H9 (cell line): ENCODE data around the gene TSPAN17. TPM values are rescaled to one million over a fixed set of nuclear protein-coding genes. Genes with fewer than 3 reads are reported as not detected.

Experiments used
- DNase-seq: peaks from one replicate; pipeline ENCODE4 v3.0.0-alpha.2; 2017
- H2AFZ ChIP-seq: one replicate; pipeline ENCODE4 v1.6.1; 2013; ENCODE audit warnings: mild to moderate bottlenecking, low read length, control low read depth, moderate library complexity
- H2AK5ac ChIP-seq: 2 replicates; pipeline ENCODE4 v1.6.1; 2013; ENCODE audit warnings: low read length, control low read depth, mixed read lengths; ENCODE audit not compliant: insufficient read length
- H2BK120ac ChIP-seq: one replicate; pipeline ENCODE4 v1.6.1; 2013; ENCODE audit warnings: low read depth, mild to moderate bottlenecking, low read length, control low read depth, inconsistent platforms; ENCODE audit not compliant: poor library complexity, severe bottlenecking
- H2BK12ac ChIP-seq: 2 replicates; pipeline ENCODE4 v1.6.1; 2013; ENCODE audit warnings: low read length, control low read depth, mixed read lengths, low read depth; ENCODE audit not compliant: insufficient read length
- H2BK15ac ChIP-seq: 2 replicates; pipeline ENCODE4 v1.6.1; 2013; ENCODE audit warnings: low read depth, low read length, control low read depth
- H2BK20ac ChIP-seq: one replicate; pipeline ENCODE4 v1.6.1; 2013; ENCODE audit warnings: low read depth, mild to moderate bottlenecking, low read length, control low read depth, inconsistent platforms; ENCODE audit not compliant: poor library complexity, severe bottlenecking
- H2BK5ac ChIP-seq: 2 replicates; pipeline ENCODE4 v1.6.1; 2013; ENCODE audit warnings: low read length, control low read depth, mixed read lengths; ENCODE audit not compliant: insufficient read length
- H3K14ac ChIP-seq: 2 replicates; pipeline ENCODE4 v1.6.1; 2013; ENCODE audit warnings: low read length, control low read depth; ENCODE audit not compliant: insufficient read depth
- H3K18ac ChIP-seq: 2 replicates; pipeline ENCODE4 v1.6.1; 2013; ENCODE audit warnings: low read depth, mild to moderate bottlenecking, mixed read lengths, low read length, control low read depth; ENCODE audit not compliant: insufficient read length
- H3K23ac ChIP-seq: 2 replicates; pipeline ENCODE4 v1.6.1; 2013; ENCODE audit warnings: low read length, control low read depth, mixed read lengths, low read depth; ENCODE audit not compliant: insufficient read length
- H3K23me2 ChIP-seq: 2 replicates; pipeline ENCODE4 v1.6.1; 2013; ENCODE audit warnings: low read depth, mild to moderate bottlenecking, mixed read lengths, low read length, control low read depth; ENCODE audit not compliant: insufficient read length, poor library complexity, severe bottlenecking
- H3K27ac ChIP-seq: 2 replicates; pipeline ENCODE4 v1.5.1; 2013; ENCODE audit warnings: low read length, control low read depth, mixed read lengths, low read depth; ENCODE audit not compliant: insufficient read length
- H3K27me3 ChIP-seq: 2 replicates; pipeline ENCODE4 v1.6.1; 2013; ENCODE audit warnings: low read length, control low read depth, inconsistent platforms; ENCODE audit not compliant: insufficient read depth
- H3K4ac ChIP-seq: 2 replicates; pipeline ENCODE4 v1.6.1; 2013; ENCODE audit warnings: low read depth, mild to moderate bottlenecking, control low read depth, inconsistent platforms, low read length, moderate library complexity
- H3K4me1 ChIP-seq: 2 replicates; pipeline ENCODE4 v1.6.1; 2013; ENCODE audit warnings: low read length, control low read depth, inconsistent platforms; ENCODE audit not compliant: insufficient read depth
- H3K4me2 ChIP-seq: 2 replicates; pipeline ENCODE4 v1.6.1; 2013; ENCODE audit warnings: low read length, control low read depth, mixed read lengths; ENCODE audit not compliant: insufficient read length, insufficient read depth
- H3K56ac ChIP-seq: 2 replicates; pipeline ENCODE4 v1.6.1; 2013; ENCODE audit warnings: low read depth, mild to moderate bottlenecking, mixed read lengths, low read length, control low read depth; ENCODE audit not compliant: insufficient read length
- H3K79me1 ChIP-seq: 2 replicates; pipeline ENCODE4 v1.6.1; 2013; ENCODE audit warnings: low read depth, mild to moderate bottlenecking, moderate library complexity, low read length, control low read depth, inconsistent platforms; ENCODE audit not compliant: insufficient read depth, poor library complexity, severe bottlenecking
- H3K79me2 ChIP-seq: 2 replicates; pipeline ENCODE4 v1.6.1; 2013; ENCODE audit warnings: low read length, control low read depth, inconsistent platforms; ENCODE audit not compliant: insufficient read depth
- H3K9ac ChIP-seq: 2 replicates; pipeline ENCODE4 v1.6.1; 2013; ENCODE audit warnings: low read length, control low read depth, mixed read lengths; ENCODE audit not compliant: insufficient read length; ENCODE audit errors: extremely low read depth
- H3K9me3 ChIP-seq: one replicate; pipeline ENCODE4 v1.6.1; 2013; ENCODE audit warnings: low read depth, low read length, inconsistent platforms; ENCODE audit not compliant: control insufficient read depth
- H3T11ph ChIP-seq: one replicate; pipeline ENCODE4 v1.6.1; 2013; ENCODE audit warnings: mild to moderate bottlenecking, low read length, control low read depth, inconsistent platforms
- H4K20me1 ChIP-seq: one replicate; pipeline ENCODE4 v1.6.1; 2013; ENCODE audit not compliant: control insufficient read depth, insufficient read length, insufficient read depth
- H4K5ac ChIP-seq: 2 replicates; pipeline ENCODE4 v1.6.1; 2013; ENCODE audit warnings: low read depth, mild to moderate bottlenecking, mixed read lengths, low read length, control low read depth; ENCODE audit not compliant: insufficient read length
- H4K8ac ChIP-seq: replicated peaks from 2 replicates; pipeline ENCODE4 v1.6.1; 2013; ENCODE audit warnings: low read length, control low read depth, mixed read lengths, low read depth; ENCODE audit not compliant: insufficient read length
- H4K91ac ChIP-seq: 2 replicates; pipeline ENCODE4 v1.6.1; 2013; ENCODE audit warnings: low read depth, mild to moderate bottlenecking, moderate library complexity, mixed read lengths, low read length, control low read depth; ENCODE audit not compliant: insufficient read length
- H3K27ac Mint-ChIP-seq, 3 experiments: 2 replicates in 2 of 3; 3 replicates in 1 of 3; pipeline ENCODE4 v1.8.0; 2020 to 2021; ENCODE audit warnings: mixed read lengths in 3 of 3, mild to moderate bottlenecking in 1 of 3, moderate library complexity in 1 of 3
- H3K27me3 Mint-ChIP-seq: 2 replicates; pipeline ENCODE4 v1.8.0; 2021; ENCODE audit warnings: low read depth, mild to moderate bottlenecking, moderate library complexity, mixed read lengths
- H3K36me3 Mint-ChIP-seq, 3 experiments: 2 replicates in 2 of 3; 3 replicates in 1 of 3; pipeline ENCODE4 v1.8.0; 2020 to 2021; ENCODE audit warnings: low read depth in 3 of 3, mixed read lengths in 3 of 3; ENCODE audit not compliant: insufficient read depth in 1 of 3
- H3K4me1 Mint-ChIP-seq, 2 experiments: 2 replicates each; pipeline ENCODE4 v1.8.0; 2020; ENCODE audit warnings: mixed read lengths in 2 of 2
- H3K4me3 Mint-ChIP-seq, 2 experiments: 2 replicates in 1 of 2; 3 replicates in 1 of 2; pipeline ENCODE4 v1.8.0; 2020 to 2021; ENCODE audit warnings: mild to moderate bottlenecking in 2 of 2, mixed read lengths in 2 of 2, moderate library complexity in 1 of 2
- H3K9me3 Mint-ChIP-seq, 2 experiments: 2 replicates in 1 of 2; 3 replicates in 1 of 2; pipeline ENCODE4 v1.8.0; 2020; ENCODE audit warnings: mild to moderate bottlenecking in 2 of 2, mixed read lengths in 2 of 2, moderate library complexity in 1 of 2
- CTCF ChIP-seq: fragments of 200-600 bp; sonication (generic); conservative IDR thresholded peaks from 3 replicates; pipeline ENCODE4 v1.8.0; 2021; ENCODE audit warnings: antibody characterized with exemption, mild to moderate bottlenecking
- WGBS: extraction: QIAGEN DNeasy Blood & Tissue Kit; methylation state at CpG from one replicate; pipeline ENCODE4 v1.1.7; 2013; ENCODE audit warnings: missing lambda C conversion rate, low lambda C conversion rate, mixed read lengths; ENCODE audit not compliant: insufficient read length; ENCODE audit errors: extremely low coverage; 5-methylcytosine and 5-hydroxymethylcytosine counted together
- total RNA-seq: library from RNA; stranded (reverse); gene quantifications from 2 replicates; pipeline ENCODE4 v1.2.1, GENCODE V29; 2021

Gene TSPAN17
- total RNA-seq, 1 experiment from 2014 or later = 46.8 TPM

GRCh38 chr5:176618783-176619182 is 28.5 kb upstream of the TSPAN17 start:
- Histone ChIP-seq H3K4me2 (peak overlapping the region; percentile 59), H2BK15ac (no peak overlapping the region), H3K27me3 (peaks cover 2% of the 10 kb centered on the region; the same call in 1 of the 2 replicates), H3K4me1 (no peaks in the 10 kb centered on the region), H3K9ac (no peak overlapping the region), H4K91ac (no peak overlapping the region), H3K4ac (no peak overlapping the region), H3K18ac (no peak overlapping the region), H2BK12ac (no peak overlapping the region), H3K79me2 (no peaks in the 10 kb centered on the region), H4K5ac (no peak overlapping the region), H3K23me2 (peaks cover 6% of the 10 kb centered on the region), H3K27ac (no peak overlapping the region), H3K79me1 (no peaks in the 10 kb centered on the region), H3K56ac (no peak overlapping the region), H2BK20ac (no peak overlapping the region), H4K20me1 (no peaks in the 10 kb centered on the region), H3T11ph (no peak overlapping the region), H2AK5ac (no peak overlapping the region), H2BK120ac (no peak overlapping the region), H3K23ac (no peak overlapping the region), H4K8ac (no peak overlapping the region), H3K9me3 (no peaks in the 10 kb centered on the region), H2AFZ (peak overlapping the region; percentile 59), H3K14ac (no peak overlapping the region), H2BK5ac (no peak overlapping the region)
- H3K27ac Mint-ChIP-seq = no peak overlapping the region
- no peak for TF ChIP-seq CTCF
- peaks cover 6 to 25% of the 10 kb centered on the region in 2 experiments; a peak in 3 of 4 replicates for H3K4me1 Mint-ChIP-seq
- peaks cover 78% of the 10 kb centered on the region for H3K27me3 Mint-ChIP-seq
- H3K9me3 Mint-ChIP-seq = no peaks in the 10 kb centered on the region
- peak overlapping the region in 1 of 2 experiments; percentile 72; a peak in 2 of 5 replicates for H3K4me3 Mint-ChIP-seq
- WGBS = no CpG with 5 or more reads among the region's 19 CpGs
- DNase-seq = no peak
- no peaks in the 10 kb centered on the region for H3K36me3 Mint-ChIP-seq
